ENCODE measurements around the gene S100A1.
"Not testable (repeated sequence)": the region's sequence is repeated elsewhere in the genome, so short reads cannot be mapped to it uniquely, and the experiment has no call there.

S100A1 gene

GRCh38 chr1:153627715-153628626, at the start of gene S100A1:
S100A1 (plus strand) TSS chr1:153628434; CDS start chr1:153630522, 2,088 bp downstream.
- no peak for DNase-seq

- no peak for DNase-seq
Measured at GRCh38 chr1:153578490-153578889, 49.7 kb upstream of the S100A1 start.

GRCh38 chr1:153578936-153579335, 49.3 kb upstream of the S100A1 start:
- DNase-seq: no peak

- not testable (repeated sequence) for DNase-seq
Measured at GRCh38 chr1:153582836-153583235, 45.4 kb upstream of the S100A1 start.

- not testable (repeated sequence) for DNase-seq
Measured at GRCh38 chr1:153583514-153583913, 44.7 kb upstream of the S100A1 start.

GRCh38 chr1:153583976-153584375, 44.3 kb upstream of the S100A1 start:
- DNase-seq: no peak

GRCh38 chr1:153585006-153585405, 43.2 kb upstream of the S100A1 start:
- no peak for DNase-seq

- DNase-seq: no peak
Measured at GRCh38 chr1:153586347-153586746, 41.9 kb upstream of the S100A1 start.

GRCh38 chr1:153587314-153587713, 40.9 kb upstream of the S100A1 start:
- no peak for DNase-seq

GRCh38 chr1:153588033-153588432, 40.2 kb upstream of the S100A1 start:
- DNase-seq: not testable (repeated sequence)

- no peak for DNase-seq
Measured at GRCh38 chr1:153588482-153588881, 39.8 kb upstream of the S100A1 start.

GRCh38 chr1:153592748-153593147, 35.5 kb upstream of the S100A1 start:
- DNase-seq: no peak

- peak; percentile 74 for DNase-seq
Measured at GRCh38 chr1:153597206-153597605, 31.0 kb upstream of the S100A1 start.

GRCh38 chr1:153598309-153599172, 29.7 kb upstream of the S100A1 start:
- peak; percentile 99 for DNase-seq

- no peak for DNase-seq
Measured at GRCh38 chr1:153599847-153600246, 28.4 kb upstream of the S100A1 start.

- no peak for DNase-seq
Measured at GRCh38 chr1:153602749-153603148, 25.5 kb upstream of the S100A1 start.

GRCh38 chr1:153606194-153606593, 22.0 kb upstream of the S100A1 start:
- DNase-seq: no peak

- DNase-seq: no peak
Measured at GRCh38 chr1:153607381-153607780, 20.9 kb upstream of the S100A1 start.

GRCh38 chr1:153608089-153608682, 20.0 kb upstream of the S100A1 start:
- no peak for DNase-seq

GRCh38 chr1:153608742-153609584, 19.3 kb upstream of the S100A1 start:
- DNase-seq: peak; percentile 35

GRCh38 chr1:153609585-153609907, 18.7 kb upstream of the S100A1 start:
- no peak for DNase-seq

- DNase-seq: no peak
Measured at GRCh38 chr1:153610334-153610733, 17.9 kb upstream of the S100A1 start.

Measured in MV-4-11 (cell line).